ENCODE results near the gene PPP1R9A. TPM values are rescaled to one million over a fixed set of nuclear protein-coding genes. Genes with fewer than 3 reads are reported as not detected.

The PPP1R9A gene
- polyA plus RNA-seq, 1 donor (not counting 4 experiments of a cell fraction or from before 2014, with no cell fraction given): 0.01 TPM

DNA sequence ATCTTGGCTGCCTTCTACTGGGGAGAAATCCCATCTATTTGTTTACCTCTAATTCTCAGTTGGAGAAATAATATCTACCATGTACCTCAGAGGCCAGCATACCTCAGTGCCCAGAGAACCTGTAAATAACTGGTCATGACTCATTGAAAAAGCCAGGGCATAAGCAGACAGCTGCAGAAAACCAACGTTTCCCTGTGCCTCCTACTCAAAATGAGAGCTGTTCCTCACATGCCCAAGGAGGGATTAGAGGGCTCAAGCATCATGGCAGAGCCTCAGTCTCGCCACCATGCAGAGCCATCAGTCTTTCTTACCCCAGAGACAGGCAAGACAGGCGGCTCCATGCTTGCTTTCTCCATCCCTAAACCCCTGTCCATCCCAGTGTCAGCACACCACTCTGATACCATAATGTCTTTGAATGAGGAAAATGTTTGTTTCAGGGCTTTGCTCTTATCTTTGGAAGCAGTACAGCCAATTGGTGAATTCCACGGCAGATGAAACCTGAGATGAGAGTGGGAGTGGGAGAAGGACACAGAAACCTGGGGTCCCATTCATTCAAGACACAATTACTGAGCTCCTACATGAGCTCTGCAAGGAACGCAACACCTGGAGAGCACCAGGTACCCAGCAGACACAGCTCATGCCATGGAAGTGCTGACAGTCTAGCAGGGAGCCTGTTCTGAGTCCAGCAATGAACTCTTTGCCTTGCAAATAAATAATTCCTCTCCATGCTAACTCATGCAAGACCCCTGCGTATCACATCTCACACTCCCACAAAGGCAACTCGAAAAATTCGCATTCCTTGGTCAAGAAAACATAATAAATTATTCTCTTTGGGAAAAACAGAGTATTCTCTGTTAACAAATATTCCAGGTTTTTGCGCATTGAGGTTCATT is 395.9 kb downstream of the PPP1R9A start:
- no peaks in the 10 kb centered on the region for H3K36me3 ChIP-seq (ENCODE audit: control insufficient read depth in 2 of 2, extremely low read depth in 1 of 2, insufficient read depth in 2 of 2, low read length in 2 of 2)
- no peaks in the 10 kb centered on the region for H3K9me1 ChIP-seq (ENCODE audit: control insufficient read depth, extremely low read depth, insufficient read depth, low read length)
- TF ChIP-seq, protein P1, sequence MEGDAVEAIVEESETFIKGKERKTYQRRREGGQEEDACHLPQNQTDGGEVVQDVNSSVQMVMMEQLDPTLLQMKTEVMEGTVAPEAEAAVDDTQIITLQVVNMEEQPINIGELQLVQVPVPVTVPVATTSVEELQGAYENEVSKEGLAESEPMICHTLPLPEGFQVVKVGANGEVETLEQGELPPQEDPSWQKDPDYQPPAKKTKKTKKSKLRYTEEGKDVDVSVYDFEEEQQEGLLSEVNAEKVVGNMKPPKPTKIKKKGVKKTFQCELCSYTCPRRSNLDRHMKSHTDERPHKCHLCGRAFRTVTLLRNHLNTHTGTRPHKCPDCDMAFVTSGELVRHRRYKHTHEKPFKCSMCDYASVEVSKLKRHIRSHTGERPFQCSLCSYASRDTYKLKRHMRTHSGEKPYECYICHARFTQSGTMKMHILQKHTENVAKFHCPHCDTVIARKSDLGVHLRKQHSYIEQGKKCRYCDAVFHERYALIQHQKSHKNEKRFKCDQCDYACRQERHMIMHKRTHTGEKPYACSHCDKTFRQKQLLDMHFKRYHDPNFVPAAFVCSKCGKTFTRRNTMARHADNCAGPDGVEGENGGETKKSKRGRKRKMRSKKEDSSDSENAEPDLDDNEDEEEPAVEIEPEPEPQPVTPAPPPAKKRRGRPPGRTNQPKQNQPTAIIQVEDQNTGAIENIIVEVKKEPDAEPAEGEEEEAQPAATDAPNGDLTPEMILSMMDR (optimal IDR thresholded peaks at IDR 0.05 in 1 of 3, IDR thresholded peaks at IDR 0.05 in 1 of 3, conservative IDR thresholded peaks at IDR 0.05 in 1 of 3; ENCODE audit: extremely low read depth in 1 of 3, insufficient read depth in 2 of 3, low read length in 3 of 3): no peak
- TF ChIP-seq EZH2 (IDR thresholded peaks at IDR 0.05; ENCODE audit: low read length): no peak
- dilution Hi-C loops (cut with MboI; ENCODE audit: extremely low pct_ligation_motif_present, low sequenced_read_pairs): no loop called here
- no peak overlapping the region for H3K27ac ChIP-seq (ENCODE audit: control insufficient read depth, insufficient read depth, low read length)
- no peaks in the 10 kb centered on the region for H3K9me3 ChIP-seq (ENCODE audit: control insufficient read depth, low read depth, low read length)
- H3K4me1 ChIP-seq (ENCODE audit: control insufficient read depth, extremely low read depth, insufficient read depth, low read length): no peaks in the 10 kb centered on the region
- H3K79me2 ChIP-seq (ENCODE audit: control insufficient read depth, insufficient read depth, low read length): no peaks in the 10 kb centered on the region
- H3K4me2 ChIP-seq (ENCODE audit: control insufficient read depth, extremely low read depth, insufficient read depth, low read depth, low read length): no peak overlapping the region
- FAIRE-seq: no peak
- H2AFZ ChIP-seq (ENCODE audit: control insufficient read depth, low read length): no peak overlapping the region
- no peak for DNase-seq (ENCODE audit: low read depth, low spot score)
- no peak overlapping the region for H3K4me3 ChIP-seq (ENCODE audit: control insufficient read depth in 2 of 3, extremely low read depth in 1 of 3, insufficient read depth in 2 of 3, low read depth in 1 of 3, low read length in 3 of 3)
- peaks cover 4% of the 10 kb centered on the region for H3K27me3 ChIP-seq (ENCODE audit: control insufficient read depth, extremely low read depth, insufficient read depth, low read length)
- H3K9ac ChIP-seq (ENCODE audit: control insufficient read depth, extremely low read depth, insufficient read depth, low read length): no peak overlapping the region
- no peaks in the 10 kb centered on the region for H4K20me1 ChIP-seq (ENCODE audit: control insufficient read depth, extremely low read depth, insufficient read depth, low read length)

- dilution Hi-C loops (cut with MboI; ENCODE audit: extremely low pct_ligation_motif_present, low sequenced_read_pairs): no loop called here
- Histone ChIP-seq H4K20me1 (ENCODE audit: control insufficient read depth, extremely low read depth, insufficient read depth, low read length) (no peaks in the 10 kb centered on the region), H3K27me3 (ENCODE audit: control insufficient read depth, extremely low read depth, insufficient read depth, low read length) (peaks cover 4% of the 10 kb centered on the region), H3K9me3 (ENCODE audit: control insufficient read depth, low read depth, low read length) (no peaks in the 10 kb centered on the region), H3K4me3 (ENCODE audit: control insufficient read depth in 2 of 3, extremely low read depth in 1 of 3, insufficient read depth in 2 of 3, low read depth in 1 of 3, low read length in 3 of 3) (no peak overlapping the region), H3K4me1 (ENCODE audit: control insufficient read depth, extremely low read depth, insufficient read depth, low read length) (no peaks in the 10 kb centered on the region), H2AFZ (ENCODE audit: control insufficient read depth, low read length) (no peak overlapping the region), H3K9me1 (ENCODE audit: control insufficient read depth, extremely low read depth, insufficient read depth, low read length) (no peaks in the 10 kb centered on the region), H3K79me2 (ENCODE audit: control insufficient read depth, insufficient read depth, low read length) (no peaks in the 10 kb centered on the region), H3K4me2 (ENCODE audit: control insufficient read depth, extremely low read depth, insufficient read depth, low read depth, low read length) (no peak overlapping the region), H3K36me3 (ENCODE audit: control insufficient read depth in 2 of 2, extremely low read depth in 1 of 2, insufficient read depth in 2 of 2, low read length in 2 of 2) (no peaks in the 10 kb centered on the region), H3K27ac (ENCODE audit: control insufficient read depth, insufficient read depth, low read length) (no peak overlapping the region), H3K9ac (ENCODE audit: control insufficient read depth, extremely low read depth, insufficient read depth, low read length) (no peak overlapping the region)
- DNase-seq (ENCODE audit: low read depth, low spot score): no peak
- FAIRE-seq: no peak
- no peak for TF ChIP-seq EZH2 (IDR thresholded peaks at IDR 0.05; ENCODE audit: low read length)
- TF ChIP-seq, protein P1 (optimal IDR thresholded peaks at IDR 0.05 in 1 of 3, IDR thresholded peaks at IDR 0.05 in 1 of 3, conservative IDR thresholded peaks at IDR 0.05 in 1 of 3; ENCODE audit: extremely low read depth in 1 of 3, insufficient read depth in 2 of 3, low read length in 3 of 3): no peak
Measured at GRCh38 chr7:95304990-95305389, 397.6 kb downstream of the PPP1R9A start.

All from keratinocyte (primary cell).